ENCODE measurements around the gene CDK16. TPM values are rescaled to one million over a fixed set of nuclear protein-coding genes. Genes with fewer than 3 reads are reported as not detected.
A peak's percentile ranks its signal among the peaks of the same experiment; 100 is the strongest.

CDK16 gene
- 58.6 and 68.2 TPM in 2 replicates for total RNA-seq
- total RNA-seq (2013), result 19.4 TPM
- 92.9 and 133 TPM in 2 replicates for polyA plus RNA-seq
- polyA minus RNA-seq, result 64.0 and 95.6 TPM in 2 replicates

- no peak for DNase-seq
- H3K9me3 ChIP-seq (ENCODE audit: control extremely low read depth in 1 of 3, control insufficient read depth in 2 of 3, insufficient read depth in 1 of 3, low read length in 2 of 3), result no peaks in the 10 kb centered on the region
- H3K4me2 ChIP-seq (replicated peaks; ENCODE audit: low read depth, low read length, poor library complexity, severe bottlenecking), result peak within 1 kb of the TSS; percentile 96
- peak; percentile 34 for ATAC-seq (ENCODE audit: low read depth)
- TF ChIP-seq EZH2 (IDR thresholded peaks at IDR 0.05; ENCODE audit: borderline replicate concordance, insufficient read depth, low read depth, low read length, poor library complexity, severe bottlenecking) (no peak), CTCF (IDR thresholded peaks at IDR 0.05) (no peak)
- peak within 1 kb of the TSS; percentile 59 for H2AFZ ChIP-seq (ENCODE audit: insufficient read depth, low read depth, low read length, poor library complexity, severe bottlenecking)
- H3K27ac ChIP-seq (ENCODE audit: low read length in 2 of 2), result peak within 1 kb of the TSS; percentile 94 to 99
- H3K4me1 Mint-ChIP-seq, result peaks cover 39% of the 10 kb centered on the region
- ChIA-PET POLR2A (interaction anchor here (0.6 to 1.3 kb wide), 9 partner anchors 13 to 1740 kb away, joined by 3 to 16 read pairs (median 3); partner anchors contain the start of genes NDUFB11, RBM10 and USP11), CTCF (interaction anchor here (1.4 kb wide), 1 partner anchor 167 kb away, joined by 6 read pairs; no protein-coding TSS in a partner anchor)
- peak within 1 kb of the TSS; percentile 69 to 83 (median 80) for H3K4me3 ChIP-seq (ENCODE audit: control extremely low read depth in 1 of 5, extremely low read depth in 1 of 5, insufficient read depth in 1 of 5, low read depth in 2 of 5, low read length in 4 of 5)
- H3K27me3 Mint-ChIP-seq, result no peaks in the 10 kb centered on the region
- H3K4me1 ChIP-seq (ENCODE audit: control insufficient read depth in 2 of 2, insufficient read depth in 2 of 2, low read length in 2 of 2), result peaks cover 26 to 27% of the 10 kb centered on the region in 2 donors
- H4K20me1 ChIP-seq (ENCODE audit: control insufficient read depth, insufficient read depth, low read length, poor library complexity, severe bottlenecking), result peaks cover 30% of the 10 kb centered on the region
- H3K9me3 Mint-ChIP-seq (ENCODE audit: insufficient read depth), result no peaks in the 10 kb centered on the region
- WGBS (ENCODE audit: insufficient coverage), result 0% methylated on average over 54 of the region's 61 CpGs
- peak within 1 kb of the TSS; percentile 96 for H3K4me3 Mint-ChIP-seq
- H3K27me3 ChIP-seq (replicated peaks in 1 of 4; ENCODE audit: control extremely low read depth in 1 of 4, control insufficient read depth in 3 of 4, insufficient read depth in 4 of 4, low read length in 3 of 4), result no peaks in the 10 kb centered on the region
- H3K79me2 ChIP-seq (ENCODE audit: control insufficient read depth, insufficient read depth, low read length), result peaks cover 29% of the 10 kb centered on the region
- intact Hi-C loops (cut with micrococcal nuclease), result loop anchor here (1.0 to 10.0 kb wide), 5 partner anchors 15 to 1696 kb away; partner anchors contain the start of genes PIM2, SLC35A2, SLC9A7 and USP11
- H3K9ac ChIP-seq (ENCODE audit: low read length), result peak within 1 kb of the TSS; percentile 71
- H3K36me3 ChIP-seq (replicated peaks in 1 of 2; ENCODE audit: control extremely low read depth in 1 of 2, control insufficient read depth in 1 of 2, extremely low read depth in 1 of 2, insufficient read depth in 2 of 2, low read length in 1 of 2), result peaks cover 0 to 22% of the 10 kb centered on the region in 2 experiments
- H3K27ac Mint-ChIP-seq, result peak within 1 kb of the TSS; percentile 100
Observed at GRCh38 chrX:47218280-47218919, at the start of gene CDK16. CDK16 (plus strand) TSS chrX:47218681; CDS start chrX:47223558, 4,877 bp downstream.

- Histone ChIP-seq H3K27ac (ENCODE audit: low read length in 2 of 2) (no peak overlapping the region), H3K9me3 (ENCODE audit: control extremely low read depth in 1 of 3, control insufficient read depth in 2 of 3, insufficient read depth in 1 of 3, low read length in 2 of 3) (no peaks in the 10 kb centered on the region), H3K36me3 (replicated peaks in 1 of 2; ENCODE audit: control extremely low read depth in 1 of 2, control insufficient read depth in 1 of 2, extremely low read depth in 1 of 2, insufficient read depth in 2 of 2, low read length in 1 of 2) (peaks cover 0 to 29% of the 10 kb centered on the region in 2 experiments), H2AFZ (ENCODE audit: insufficient read depth, low read depth, low read length, poor library complexity, severe bottlenecking) (no peak overlapping the region), H3K4me1 (ENCODE audit: control insufficient read depth in 2 of 2, insufficient read depth in 2 of 2, low read length in 2 of 2) (no peaks in the 10 kb centered on the region), H3K4me2 (replicated peaks; ENCODE audit: low read depth, low read length, poor library complexity, severe bottlenecking) (no peak overlapping the region), H3K4me3 (ENCODE audit: control extremely low read depth in 1 of 5, extremely low read depth in 1 of 5, insufficient read depth in 1 of 5, low read depth in 2 of 5, low read length in 4 of 5) (no peak overlapping the region), H3K27me3 (replicated peaks in 1 of 4; ENCODE audit: control extremely low read depth in 1 of 4, control insufficient read depth in 3 of 4, insufficient read depth in 4 of 4, low read length in 3 of 4) (no peaks in the 10 kb centered on the region), H3K9ac (ENCODE audit: low read length) (no peak overlapping the region), H4K20me1 (ENCODE audit: control insufficient read depth, insufficient read depth, low read length, poor library complexity, severe bottlenecking) (peaks cover 22% of the 10 kb centered on the region), H3K79me2 (ENCODE audit: control insufficient read depth, insufficient read depth, low read length) (peaks cover 55% of the 10 kb centered on the region)
- no peak overlapping the region for H3K4me3 Mint-ChIP-seq
- peaks cover 3% of the 10 kb centered on the region for H3K4me1 Mint-ChIP-seq
- ChIA-PET CTCF (no interaction called here), POLR2A (interaction anchor here (0.6 kb wide), 1 partner anchor 17 kb away, joined by 9 read pairs; no protein-coding TSS in a partner anchor)
- 93% methylated on average over 7 of the region's 19 CpGs for WGBS (ENCODE audit: insufficient coverage)
- TF ChIP-seq EZH2 (IDR thresholded peaks at IDR 0.05; ENCODE audit: borderline replicate concordance, insufficient read depth, low read depth, low read length, poor library complexity, severe bottlenecking), result no peak
- TF ChIP-seq CTCF (IDR thresholded peaks at IDR 0.05), result no peak
- intact Hi-C loops (cut with micrococcal nuclease), result no loop called here
- H3K27me3 Mint-ChIP-seq, result no peaks in the 10 kb centered on the region
- ATAC-seq (ENCODE audit: low read depth), result no peak
- H3K9me3 Mint-ChIP-seq (ENCODE audit: insufficient read depth), result no peaks in the 10 kb centered on the region
- no peak for DNase-seq
- H3K27ac Mint-ChIP-seq, result no peak overlapping the region
Observed at GRCh38 chrX:47169273-47169672, 49.2 kb upstream of the CDK16 start.

All from B cell (primary cell).